Measurements from ENCODE around the gene ZSCAN32. TPM values are rescaled to one million over a fixed set of nuclear protein-coding genes. Genes with fewer than 3 reads are reported as not detected.

ZSCAN32 gene
- total and polyA plus RNA-seq, 2 of the 8 experiments (the other 6 are each of a cell fraction or from before 2014, with no cell fraction given) = 13.4 to 22.0 TPM

DNA sequence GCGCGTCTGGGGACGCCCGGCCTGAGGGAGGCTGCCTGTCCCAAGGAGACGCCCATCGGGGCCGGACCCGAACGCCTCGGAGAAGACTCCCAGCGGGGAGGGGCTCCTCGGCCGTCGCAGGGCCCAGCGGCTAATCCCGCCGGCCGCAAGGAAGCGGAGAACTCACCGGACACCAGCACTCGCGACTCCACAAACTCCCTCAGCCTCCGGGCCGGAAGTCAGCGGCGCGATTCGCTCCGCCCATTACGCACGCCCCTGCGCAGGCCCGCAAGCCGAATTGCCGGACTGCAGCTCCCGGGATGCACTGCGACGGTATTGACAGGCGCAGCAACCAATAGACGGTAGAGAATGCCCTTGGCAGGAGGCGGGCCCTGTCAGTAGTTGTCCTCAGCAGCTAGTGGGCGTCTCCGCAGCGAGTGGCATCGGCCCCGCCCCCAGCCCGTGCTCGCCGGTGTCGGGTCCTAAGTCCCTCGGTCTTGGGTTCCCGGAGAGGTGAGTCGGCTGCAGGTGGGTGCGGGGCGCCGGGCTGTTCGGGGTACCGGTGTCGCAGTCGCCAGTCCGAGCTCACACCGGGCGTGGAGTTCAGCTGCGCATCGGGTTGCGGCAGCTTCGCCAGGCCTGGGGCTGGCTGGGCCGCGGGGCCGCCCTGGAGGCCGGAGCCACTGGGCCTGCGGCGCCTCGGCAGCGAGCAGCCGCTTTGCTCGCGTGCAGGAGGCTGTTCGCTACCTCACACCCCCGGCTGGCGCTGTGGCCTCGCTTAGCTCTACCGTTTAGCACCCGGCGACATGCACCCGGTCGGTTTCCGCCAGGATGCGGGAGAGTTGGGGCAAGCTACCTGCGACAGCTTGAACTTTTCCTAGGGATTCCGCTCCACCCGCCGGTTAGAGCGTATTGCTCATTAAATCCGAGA, at the start of gene ZSCAN32, which contains the start of gene ZNF174 (continued):
- TF ChIP-seq, protein P1, sequence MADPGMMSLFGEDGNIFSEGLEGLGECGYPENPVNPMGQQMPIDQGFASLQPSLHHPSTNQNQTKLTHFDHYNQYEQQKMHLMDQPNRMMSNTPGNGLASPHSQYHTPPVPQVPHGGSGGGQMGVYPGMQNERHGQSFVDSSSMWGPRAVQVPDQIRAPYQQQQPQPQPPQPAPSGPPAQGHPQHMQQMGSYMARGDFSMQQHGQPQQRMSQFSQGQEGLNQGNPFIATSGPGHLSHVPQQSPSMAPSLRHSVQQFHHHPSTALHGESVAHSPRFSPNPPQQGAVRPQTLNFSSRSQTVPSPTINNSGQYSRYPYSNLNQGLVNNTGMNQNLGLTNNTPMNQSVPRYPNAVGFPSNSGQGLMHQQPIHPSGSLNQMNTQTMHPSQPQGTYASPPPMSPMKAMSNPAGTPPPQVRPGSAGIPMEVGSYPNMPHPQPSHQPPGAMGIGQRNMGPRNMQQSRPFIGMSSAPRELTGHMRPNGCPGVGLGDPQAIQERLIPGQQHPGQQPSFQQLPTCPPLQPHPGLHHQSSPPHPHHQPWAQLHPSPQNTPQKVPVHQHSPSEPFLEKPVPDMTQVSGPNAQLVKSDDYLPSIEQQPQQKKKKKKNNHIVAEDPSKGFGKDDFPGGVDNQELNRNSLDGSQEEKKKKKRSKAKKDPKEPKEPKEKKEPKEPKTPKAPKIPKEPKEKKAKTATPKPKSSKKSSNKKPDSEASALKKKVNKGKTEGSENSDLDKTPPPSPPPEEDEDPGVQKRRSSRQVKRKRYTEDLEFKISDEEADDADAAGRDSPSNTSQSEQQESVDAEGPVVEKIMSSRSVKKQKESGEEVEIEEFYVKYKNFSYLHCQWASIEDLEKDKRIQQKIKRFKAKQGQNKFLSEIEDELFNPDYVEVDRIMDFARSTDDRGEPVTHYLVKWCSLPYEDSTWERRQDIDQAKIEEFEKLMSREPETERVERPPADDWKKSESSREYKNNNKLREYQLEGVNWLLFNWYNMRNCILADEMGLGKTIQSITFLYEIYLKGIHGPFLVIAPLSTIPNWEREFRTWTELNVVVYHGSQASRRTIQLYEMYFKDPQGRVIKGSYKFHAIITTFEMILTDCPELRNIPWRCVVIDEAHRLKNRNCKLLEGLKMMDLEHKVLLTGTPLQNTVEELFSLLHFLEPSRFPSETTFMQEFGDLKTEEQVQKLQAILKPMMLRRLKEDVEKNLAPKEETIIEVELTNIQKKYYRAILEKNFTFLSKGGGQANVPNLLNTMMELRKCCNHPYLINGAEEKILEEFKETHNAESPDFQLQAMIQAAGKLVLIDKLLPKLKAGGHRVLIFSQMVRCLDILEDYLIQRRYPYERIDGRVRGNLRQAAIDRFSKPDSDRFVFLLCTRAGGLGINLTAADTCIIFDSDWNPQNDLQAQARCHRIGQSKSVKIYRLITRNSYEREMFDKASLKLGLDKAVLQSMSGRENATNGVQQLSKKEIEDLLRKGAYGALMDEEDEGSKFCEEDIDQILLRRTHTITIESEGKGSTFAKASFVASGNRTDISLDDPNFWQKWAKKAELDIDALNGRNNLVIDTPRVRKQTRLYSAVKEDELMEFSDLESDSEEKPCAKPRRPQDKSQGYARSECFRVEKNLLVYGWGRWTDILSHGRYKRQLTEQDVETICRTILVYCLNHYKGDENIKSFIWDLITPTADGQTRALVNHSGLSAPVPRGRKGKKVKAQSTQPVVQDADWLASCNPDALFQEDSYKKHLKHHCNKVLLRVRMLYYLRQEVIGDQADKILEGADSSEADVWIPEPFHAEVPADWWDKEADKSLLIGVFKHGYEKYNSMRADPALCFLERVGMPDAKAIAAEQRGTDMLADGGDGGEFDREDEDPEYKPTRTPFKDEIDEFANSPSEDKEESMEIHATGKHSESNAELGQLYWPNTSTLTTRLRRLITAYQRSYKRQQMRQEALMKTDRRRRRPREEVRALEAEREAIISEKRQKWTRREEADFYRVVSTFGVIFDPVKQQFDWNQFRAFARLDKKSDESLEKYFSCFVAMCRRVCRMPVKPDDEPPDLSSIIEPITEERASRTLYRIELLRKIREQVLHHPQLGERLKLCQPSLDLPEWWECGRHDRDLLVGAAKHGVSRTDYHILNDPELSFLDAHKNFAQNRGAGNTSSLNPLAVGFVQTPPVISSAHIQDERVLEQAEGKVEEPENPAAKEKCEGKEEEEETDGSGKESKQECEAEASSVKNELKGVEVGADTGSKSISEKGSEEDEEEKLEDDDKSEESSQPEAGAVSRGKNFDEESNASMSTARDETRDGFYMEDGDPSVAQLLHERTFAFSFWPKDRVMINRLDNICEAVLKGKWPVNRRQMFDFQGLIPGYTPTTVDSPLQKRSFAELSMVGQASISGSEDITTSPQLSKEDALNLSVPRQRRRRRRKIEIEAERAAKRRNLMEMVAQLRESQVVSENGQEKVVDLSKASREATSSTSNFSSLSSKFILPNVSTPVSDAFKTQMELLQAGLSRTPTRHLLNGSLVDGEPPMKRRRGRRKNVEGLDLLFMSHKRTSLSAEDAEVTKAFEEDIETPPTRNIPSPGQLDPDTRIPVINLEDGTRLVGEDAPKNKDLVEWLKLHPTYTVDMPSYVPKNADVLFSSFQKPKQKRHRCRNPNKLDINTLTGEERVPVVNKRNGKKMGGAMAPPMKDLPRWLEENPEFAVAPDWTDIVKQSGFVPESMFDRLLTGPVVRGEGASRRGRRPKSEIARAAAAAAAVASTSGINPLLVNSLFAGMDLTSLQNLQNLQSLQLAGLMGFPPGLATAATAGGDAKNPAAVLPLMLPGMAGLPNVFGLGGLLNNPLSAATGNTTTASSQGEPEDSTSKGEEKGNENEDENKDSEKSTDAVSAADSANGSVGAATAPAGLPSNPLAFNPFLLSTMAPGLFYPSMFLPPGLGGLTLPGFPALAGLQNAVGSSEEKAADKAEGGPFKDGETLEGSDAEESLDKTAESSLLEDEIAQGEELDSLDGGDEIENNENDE (IDR thresholded peaks at IDR 0.05; ENCODE audit: insufficient replicate concordance, low read length) = no peak
- peak; percentile 81 for TF ChIP-seq NRF1 (IDR thresholded peaks at IDR 0.05; ENCODE audit: low read depth, low read length)
- no peak for TF ChIP-seq EP300 (IDR thresholded peaks at IDR 0.05; ENCODE audit: borderline replicate concordance in 1 of 2, low read depth in 2 of 2, low read length in 2 of 2)
- peak; percentile 63; the same call in 1 of the 2 replicates for TF ChIP-seq EGR1 (IDR thresholded peaks at IDR 0.05; ENCODE audit: borderline replicate concordance, low read depth, low read length)
- no peak for TF ChIP-seq HDAC6 (IDR thresholded peaks at IDR 0.05; ENCODE audit: low read depth, low read length)
- no peak; a peak in 1 of 4 replicates for TF ChIP-seq RAD21 (IDR thresholded peaks at IDR 0.05 in 1 of 2, conservative IDR thresholded peaks at IDR 0.05 in 1 of 2; ENCODE audit: low read depth in 2 of 2, low read length in 2 of 2)
- TF ChIP-seq CBX8 (IDR thresholded peaks at IDR 0.05; ENCODE audit: borderline replicate concordance, low read depth, low read length) = no peak
- no peak for TF ChIP-seq POU5F1 (IDR thresholded peaks at IDR 0.05; ENCODE audit: low read depth, low read length)
- TF ChIP-seq SRF (IDR thresholded peaks at IDR 0.05; ENCODE audit: low read depth, low read length) = no peak

Data from H1 (cell line).